K562 (cell line): ENCODE data around the gene SPEG. TPM values are rescaled to one million over a fixed set of nuclear protein-coding genes. Genes with fewer than 3 reads are reported as not detected.

Experiments used
- ARID1B ChIP-seq: fragments of 450-650 bp; IDR thresholded peaks from 2 replicates; pipeline ENCODE4 v1.6.1; 2016; ENCODE audit warnings: antibody characterized with exemption, mild to moderate bottlenecking, inconsistent platforms
- ATF7 ChIP-seq: fragments of 450-650 bp; IDR thresholded peaks from 2 replicates; pipeline ENCODE4 v1.7.1; 2014; ENCODE audit warnings: mild to moderate bottlenecking, moderate library complexity
- BCL6 ChIP-seq: fragments of 250-450 bp; sonication (Bioruptor Pico); IDR thresholded peaks from 2 replicates; pipeline ENCODE4 v1.4.0; 2020
- CBX8 ChIP-seq: fragments of 200-600 bp; sonication (generic); IDR thresholded peaks from 2 replicates; pipeline ENCODE4 v1.6.1; 2012; ENCODE audit warnings: borderline replicate concordance, mixed run types, low read depth, mild to moderate bottlenecking, moderate library complexity, mixed read lengths, low read length, control low read depth, inconsistent platforms; ENCODE audit not compliant: poor library complexity, severe bottlenecking; ENCODE audit errors: extremely low read depth
- COPS2 ChIP-seq: fragments of 450-650 bp; conservative IDR thresholded peaks from 2 replicates; pipeline ENCODE4 v1.6.1; 2016; ENCODE audit warnings: mild to moderate bottlenecking, moderate library complexity
- EGR1 ChIP-seq: fragments of 450-650 bp; conservative IDR thresholded peaks from 2 replicates; pipeline ENCODE4 v1.6.1; 2017; ENCODE audit warnings: mild to moderate bottlenecking
- ETS2 ChIP-seq: IDR thresholded peaks from 2 replicates; pipeline ENCODE4 v1.6.1; 2016; ENCODE audit warnings: borderline replicate concordance, missing genetic modification characterization, mild to moderate bottlenecking, moderate library complexity, missing compliant biosample characterization; ENCODE audit not compliant: poor library complexity, severe bottlenecking
- HDAC2 ChIP-seq: fragments of 450-650 bp; IDR thresholded peaks from 2 replicates; pipeline ENCODE4 v1.6.1; 2016; ENCODE audit warnings: mild to moderate bottlenecking
- HDGF ChIP-seq: fragments of 450-650 bp; IDR thresholded peaks from 2 replicates; pipeline ENCODE4 v1.6.1; 2016
- HLTF ChIP-seq: fragments of 450-650 bp; IDR thresholded peaks from 2 replicates; pipeline ENCODE4 v1.6.1; 2016
- HNRNPH1 ChIP-seq: fragments of 200-400 bp; formaldehyde crosslinking; optimal IDR thresholded peaks from 2 replicates; pipeline ENCODE3; 2017; ENCODE audit warnings: low read depth, mild to moderate bottlenecking, low read length, moderate library complexity
- ID3 ChIP-seq, 2 experiments: fragments of 250-450 bp in 1 of 2; fragments of 450-650 bp in 1 of 2; sonication (Bioruptor Pico) in 1 of 2; IDR thresholded peaks; 2 replicates each; pipeline versions ENCODE4 v1.6.1 to v1.8.0; 2016 to 2021; ENCODE audit warnings: mild to moderate bottlenecking in 2 of 2, moderate library complexity in 2 of 2, missing compliant biosample characterization in 1 of 2, missing genetic modification characterization in 1 of 2
- KAT7 ChIP-seq: sonication (generic); formaldehyde crosslinking; IDR thresholded peaks from 2 replicates; pipeline ENCODE4 v1.8.0; 2022; ENCODE audit warnings: missing genetic modification reagents, mild to moderate bottlenecking, borderline replicate concordance
- NR2C2 ChIP-seq, 2 experiments: fragments of 200-800 bp in 1 of 2; sonication (Bioruptor generic) in 1 of 2; sonication (generic) in 1 of 2; formaldehyde crosslinking in 1 of 2; IDR thresholded peaks; 2 replicates each; pipeline versions ENCODE4 v1.6.1 to v1.8.0; 2016 to 2022; ENCODE audit warnings: mild to moderate bottlenecking in 1 of 2, missing compliant biosample characterization in 1 of 2, missing genetic modification characterization in 1 of 2, missing genetic modification reagents in 1 of 2
- PHF8 ChIP-seq: fragments of 200-600 bp; sonication (generic); IDR thresholded peaks from 2 replicates; pipeline ENCODE4 v1.6.1; 2012; ENCODE audit warnings: mixed run types, mild to moderate bottlenecking, inconsistent platforms, low read length, moderate library complexity, borderline replicate concordance
- PHTF2 ChIP-seq: fragments of 250-450 bp; sonication (Bioruptor Pico); IDR thresholded peaks from 2 replicates; pipeline ENCODE4 v1.5.0; 2021; ENCODE audit warnings: mild to moderate bottlenecking
- PPARD ChIP-seq: fragments of 250-450 bp; sonication (Bioruptor Pico); IDR thresholded peaks from 2 replicates; pipeline ENCODE4 v1.8.0; 2022; ENCODE audit warnings: inconsistent platforms, mild to moderate bottlenecking, moderate library complexity
- RBFOX2 ChIP-seq: fragments of 200-400 bp; formaldehyde crosslinking; IDR thresholded peaks from 2 replicates; pipeline ENCODE4 v1.6.1; 2017; ENCODE audit warnings: low read depth, mild to moderate bottlenecking, low read length, moderate library complexity
- TFE3 ChIP-seq: fragments of 450-650 bp; formaldehyde crosslinking; IDR thresholded peaks from 2 replicates; pipeline ENCODE4 v1.4.0; 2020; ENCODE audit warnings: mild to moderate bottlenecking, mixed read lengths
- YBX1 ChIP-seq: fragments of 450-650 bp; IDR thresholded peaks from 2 replicates; pipeline ENCODE4 v1.7.1; 2016; ENCODE audit warnings: mild to moderate bottlenecking
- ZFP1 ChIP-seq: fragments of 450-650 bp; formaldehyde crosslinking; IDR thresholded peaks from 2 replicates; pipeline ENCODE4 v1.4.0; 2020; ENCODE audit warnings: mild to moderate bottlenecking, mixed read lengths
- ZNF121 ChIP-seq: sonication (generic); formaldehyde crosslinking; conservative IDR thresholded peaks from 2 replicates; pipeline ENCODE4 v1.8.0; 2022; ENCODE audit warnings: missing genetic modification reagents
- ZNF274 ChIP-seq: IDR thresholded peaks from 2 replicates; pipeline ENCODE4 v1.6.1; 2011; ENCODE audit warnings: low read depth, mild to moderate bottlenecking, low read length, moderate library complexity, borderline replicate concordance
- ZZZ3 ChIP-seq: fragments of 450-650 bp; IDR thresholded peaks from 2 replicates; pipeline ENCODE4 v1.6.1; 2016; ENCODE audit warnings: antibody characterized with exemption, mild to moderate bottlenecking, moderate library complexity
- polyA plus RNA-seq, 8 experiments: library from polyadenylated mRNA; depleted of rRNA in 4 of 8; stranded (reverse) in 5 of 8; unstranded in 3 of 8; fragments of >200 nt; fragmentation: Nextera tagmentation in 2 of 8; fragmentation: Illumina TruSeq in 1 of 8; extraction: Ambion mirVana in 2 of 8; extraction: Trizol in 1 of 8; gene quantifications; 2 replicates each; pipeline versions ENCODE4 v1.2.1 to v1.2.3, GENCODE V29; 2011 to 2014; ENCODE audit warnings: inconsistent platforms in 1 of 8, missing spikeins in 1 of 8
- total RNA-seq, 7 experiments: library from RNA; depleted of rRNA in 6 of 7; stranded (reverse); fragments of >200 nt in 6 of 7; fragmentation: Illumina TruSeq in 2 of 7; extraction: Trizol in 2 of 7; gene quantifications; 2 replicates each; pipeline versions ENCODE4 v1.2.1 to v1.2.3, GENCODE V29; 2011 to 2021; ENCODE audit warnings: low replicate concordance in 1 of 7
- TF ChIP-seq, protein P1 (sequence below): sonication (generic); formaldehyde crosslinking; IDR thresholded peaks from 2 replicates; pipeline ENCODE4 v1.9.0; 2022; ENCODE audit warnings: mild to moderate bottlenecking, missing genetic modification reagents

Gene SPEG
- total and polyA plus RNA-seq, 9 of the 15 experiments (the other 6 are each of a cell fraction or from before 2014, with no cell fraction given) = 0.49 to 8.7 (median 3.0) TPM

GRCh38 chr2:219522111-219523030, 87.7 kb downstream of the SPEG start (continued):
- TF ChIP-seq COPS2 (no peak), HNRNPH1 (no peak), ZZZ3 (no peak), ZFP1 (no peak), YBX1 (no peak), ATF7 (no peak), EGR1 (peak; percentile 68), PHF8 (no peak), HDAC2 (0 out of 2 replicates have a peak, but pooled peaks have one; percentile 34), RBFOX2 (peak; percentile 78), TFE3 (no peak), KAT7 (CRISPR knock-in tag) (no peak), HLTF (0 out of 2 replicates have a peak, but pooled peaks have one; percentile 13), NR2C2 (CRISPR knock-in tag; IDR thresholded peaks at IDR 0.05) (no peak), NR2C2 (tag; IDR thresholded peaks at IDR 0.05) (no peak; the same call in none of the 2 replicates), ID3 (CRISPR knock-in tag; IDR thresholded peaks at IDR 0.05) (no peak), ID3 (tag; IDR thresholded peaks at IDR 0.05) (no peak), PPARD (CRISPR knock-in tag) (no peak), ZNF121 (no peak), HDGF (no peak), ZNF274 (no peak), ARID1B (peak; percentile 72), ETS2 (tag) (no peak), CBX8 (no peak), PHTF2 (no peak), BCL6 (no peak)
- TF ChIP-seq, protein P1, sequence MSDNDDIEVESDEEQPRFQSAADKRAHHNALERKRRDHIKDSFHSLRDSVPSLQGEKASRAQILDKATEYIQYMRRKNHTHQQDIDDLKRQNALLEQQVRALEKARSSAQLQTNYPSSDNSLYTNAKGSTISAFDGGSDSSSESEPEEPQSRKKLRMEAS (CRISPR knock-in tag) = no peak; the same call in 1 of the 2 replicates
